GM21529 (cell line): ENCODE data around the gene ARHGAP24.
"Not testable (repeated sequence)": the region's sequence is repeated elsewhere in the genome, so short reads cannot be mapped to it uniquely, and the experiment has no call there.

ENCODE experiments used
- ATAC-seq: cut with Tn5 transposase; IDR thresholded peaks from one replicate; pipeline ENCODE4 v1.9.1; 2021; ENCODE audit not compliant: unreplicated experiment

The ARHGAP24 gene

GRCh38 chr4:85889314-85889713, 414.4 kb downstream of the ARHGAP24 start:
- no peak for ATAC-seq

GRCh38 chr4:85895755-85896154, 420.8 kb downstream of the ARHGAP24 start:
- no peak for ATAC-seq

GRCh38 chr4:85898231-85898630, 423.3 kb downstream of the ARHGAP24 start:
- ATAC-seq: no peak

GRCh38 chr4:85901500-85901899, 426.6 kb downstream of the ARHGAP24 start:
- ATAC-seq: no peak

GRCh38 chr4:85902647-85903046, 427.7 kb downstream of the ARHGAP24 start:
- ATAC-seq: not testable (repeated sequence)

GRCh38 chr4:85905761-85906160, 430.8 kb downstream of the ARHGAP24 start:
- ATAC-seq: no peak

- ATAC-seq: no peak
Observed at GRCh38 chr4:85907001-85907400, 432.1 kb downstream of the ARHGAP24 start.

GRCh38 chr4:85909851-85910250, 434.9 kb downstream of the ARHGAP24 start:
- no peak for ATAC-seq

GRCh38 chr4:85910985-85911384, 436.0 kb downstream of the ARHGAP24 start:
- no peak for ATAC-seq

- ATAC-seq: no peak
Observed at GRCh38 chr4:85913931-85914694, 439.2 kb downstream of the ARHGAP24 start.

GRCh38 chr4:85915570-85915969, 440.6 kb downstream of the ARHGAP24 start:
- ATAC-seq: not testable (repeated sequence)

GRCh38 chr4:85919200-85919887, 444.4 kb downstream of the ARHGAP24 start:
- no peak for ATAC-seq

GRCh38 chr4:85925071-85925470, 450.1 kb downstream of the ARHGAP24 start:
- no peak for ATAC-seq

GRCh38 chr4:85928775-85929591, 454.0 kb downstream of the ARHGAP24 start:
- no peak for ATAC-seq

GRCh38 chr4:85929961-85930665, 455.2 kb downstream of the ARHGAP24 start:
- ATAC-seq: no peak

- no peak for ATAC-seq
Observed at GRCh38 chr4:85932500-85933290, 457.7 kb downstream of the ARHGAP24 start.

- ATAC-seq: no peak
Observed at GRCh38 chr4:85933291-85933640, 458.3 kb downstream of the ARHGAP24 start.

GRCh38 chr4:85937507-85937906, 462.6 kb downstream of the ARHGAP24 start:
- no peak for ATAC-seq

GRCh38 chr4:85938062-85938461, 463.1 kb downstream of the ARHGAP24 start:
- ATAC-seq: no peak

- ATAC-seq: no peak
Observed at GRCh38 chr4:85938902-85939301, 464.0 kb downstream of the ARHGAP24 start.
